Lung (tissue), 12 donors: ENCODE data around the gene CAPG. TPM values are rescaled to one million over a fixed set of nuclear protein-coding genes. Genes with fewer than 3 reads are reported as not detected.
A peak's percentile ranks its signal among the peaks of the same experiment; 100 is the strongest.

Experiments
- ATAC-seq: fragments of 200-7000 bp; cut with Tn5 transposase; one replicate; pipeline ENCODE4 v1.9.1; 2020; ENCODE audit warnings: moderate number of reproducible peaks; ENCODE audit not compliant: insufficient read depth, low FRiP score
- DNase-seq, 3 donors: peaks; one replicate each; pipeline ENCODE4 v3.0.0-alpha.2; 2013 to 2017
- H3K27ac ChIP-seq, 2 donors: one replicate each; pipeline ENCODE4 v1.5.1; 2013; ENCODE audit warnings: mild to moderate bottlenecking in 2 of 2, moderate library complexity in 2 of 2, control low read depth in 1 of 2, inconsistent platforms in 1 of 2, low read depth in 1 of 2, low read length in 1 of 2
- H3K27me3 ChIP-seq, 3 donors: one replicate each; pipeline ENCODE4 v1.5.1; 2013; ENCODE audit warnings: low read length in 2 of 3; ENCODE audit not compliant: control insufficient read depth in 3 of 3, insufficient read depth in 3 of 3
- H3K36me3 ChIP-seq, 4 donors: one replicate each; pipeline ENCODE4 v1.5.1; 2013; ENCODE audit warnings: low read length in 4 of 4, mild to moderate bottlenecking in 1 of 4, moderate library complexity in 1 of 4; ENCODE audit not compliant: control insufficient read depth in 4 of 4, insufficient read depth in 4 of 4
- H3K4me1 ChIP-seq, 5 donors: one replicate each; pipeline ENCODE4 v1.5.1; 2013; ENCODE audit warnings: low read length in 5 of 5, mild to moderate bottlenecking in 2 of 5, moderate library complexity in 1 of 5; ENCODE audit not compliant: control insufficient read depth in 5 of 5, insufficient read depth in 5 of 5
- H3K4me3 ChIP-seq: one replicate; pipeline ENCODE4 v1.5.1; 2013; ENCODE audit warnings: mild to moderate bottlenecking, control low read depth, moderate library complexity
- H3K9ac ChIP-seq, 2 donors: one replicate each; pipeline ENCODE4 v1.5.1; 2013; ENCODE audit warnings: low read length in 2 of 2, control low read depth in 1 of 2; ENCODE audit not compliant: insufficient read depth in 1 of 2
- H3K9me3 ChIP-seq, 4 donors: one replicate each; pipeline ENCODE4 v1.5.1; 2013; ENCODE audit warnings: low read length in 3 of 4, mild to moderate bottlenecking in 1 of 4, moderate library complexity in 1 of 4; ENCODE audit not compliant: control insufficient read depth in 4 of 4, insufficient read depth in 3 of 4
- CTCF ChIP-seq: IDR thresholded peaks from 2 replicates; pipeline ENCODE4 v1.5.1; 2012; ENCODE audit warnings: mild to moderate bottlenecking; ENCODE audit errors: control extremely low read depth, extremely low read depth
- WGBS, 2 donors: extraction: QIAGEN DNeasy Blood & Tissue Kit; methylation state at CpG; one replicate each; pipeline ENCODE4 v1.1.7; 2013; 5-methylcytosine and 5-hydroxymethylcytosine counted together
- polyA plus RNA-seq, 2 donors: library from polyadenylated mRNA; stranded (reverse); fragments of 200-250 nt; gene quantifications; one replicate each; pipeline ENCODE4 v1.2.1, GENCODE V29; 2013
- total RNA-seq, 2 donors: library from RNA; depleted of rRNA in 1 of 2; stranded (reverse); fragments of >200 nt in 1 of 2; gene quantifications; one replicate each; pipeline ENCODE4 v1.2.1, GENCODE V29; 2014 to 2021
- donor health status: control.
- donor health status: control.
- donor health status: Bipolar disorder and iron deficiency.
- donor health status: healthy.
- donor health status: DM: yes; HTN: yes; CAD: no.

Gene CAPG
- total and polyA plus RNA-seq, 4 donors: 53.2 to 415 (median 390) TPM

GRCh38 chr2:85420536-85421259 is 10.5 kb upstream of the CAPG start:
- DNase-seq (peak; percentile 93), ATAC-seq (peak; percentile 74)
- Histone ChIP-seq H3K9ac (peak overlapping the region in 1 of 2 donors; percentile 45), H3K27me3 (no peaks in the 10 kb centered on the region), H3K27ac (peak overlapping the region; percentile 0 to 84), H3K4me3 (no peak overlapping the region), H3K36me3 (no peaks in the 10 kb centered on the region), H3K9me3 (no peaks in the 10 kb centered on the region), H3K4me1 (peaks cover 0 to 30% (median 9%) of the 10 kb centered on the region in 5 donors)
- 16 to 23% methylated on average over 22 of the region's 22 CpGs for WGBS, 2 donors
- peak; percentile 98 for TF ChIP-seq CTCF

- DNase-seq (no peak), ATAC-seq (no peak)
- Histone ChIP-seq H3K4me3 (peak overlapping the region; percentile 72), H3K27me3 (no peaks in the 10 kb centered on the region), H3K9ac (peak overlapping the region; percentile 73 to 79), H3K36me3 (no peaks in the 10 kb centered on the region), H3K27ac (peak overlapping the region; percentile 63 to 97), H3K9me3 (no peaks in the 10 kb centered on the region), H3K4me1 (peaks cover 0 to 31% (median 9%) of the 10 kb centered on the region in 5 donors)
- TF ChIP-seq CTCF: no peak
- 56 to 66% methylated on average over 17 of the region's 17 CpGs for WGBS, 2 donors
These were observed 9.0 kb upstream of the CAPG start for GRCh38 chr2:85419009-85419675.

- no peaks in the 10 kb centered on the region for H3K27me3 ChIP-seq
- peak within 1 kb of the TSS; percentile 63 to 97 for H3K27ac ChIP-seq
- no peak for TF ChIP-seq CTCF
- H3K4me1 ChIP-seq: peaks cover 0 to 36% (median 9%) of the 10 kb centered on the region in 5 donors
- H3K9me3 ChIP-seq: no peaks in the 10 kb centered on the region
- H3K9ac ChIP-seq: peak within 1 kb of the TSS; percentile 73 to 79
- no peaks in the 10 kb centered on the region for H3K36me3 ChIP-seq
- DNase-seq (peak; percentile 88 to 90 (median 88)), ATAC-seq (peak; percentile 68)
- H3K4me3 ChIP-seq: peak within 1 kb of the TSS; percentile 72
- 17 to 19% methylated on average over 46 to 57 of the region's 57 CpGs for WGBS, 2 donors
These were observed 8.2 kb upstream of the CAPG start, which contains the start of gene SH2D6 for GRCh38 chr2:85418132-85419008. Gene SH2D6, plus strand, starts transcription at chr2:85418714. Its CDS starts 10,752 bp downstream, at chr2:85429466.
